ENCODE results near the gene CETP. TPM values are rescaled to one million over a fixed set of nuclear protein-coding genes. Genes with fewer than 3 reads are reported as not detected.

CETP gene
- total RNA-seq, 1 donor from 2014 or later = not detected

DNA sequence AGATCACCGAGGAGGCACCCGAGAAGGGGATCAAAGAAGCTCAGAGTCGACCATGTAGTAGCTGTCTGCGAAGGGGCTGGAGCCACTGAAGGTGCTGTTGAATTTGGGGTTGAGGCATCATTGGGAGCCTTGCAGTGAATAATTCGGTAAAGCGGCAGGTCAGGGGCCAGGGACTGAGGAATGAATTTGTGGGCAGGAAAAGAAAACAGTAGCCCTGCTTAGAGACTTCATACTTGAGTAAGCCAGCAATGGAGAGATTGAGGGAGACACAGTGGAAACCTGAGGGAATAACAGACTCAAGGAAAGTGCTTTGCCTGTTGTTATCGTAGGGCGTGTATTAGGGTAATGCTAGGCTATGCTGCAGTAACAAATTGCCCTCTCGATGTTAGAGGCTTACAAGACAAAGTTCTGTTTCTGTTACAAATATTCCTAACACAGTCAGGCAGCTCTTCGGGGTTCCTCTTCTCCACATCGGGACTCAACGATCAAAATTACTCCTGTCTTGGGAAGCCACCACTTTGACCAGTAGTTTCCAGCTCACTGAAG, 43.2 kb upstream of the CETP start:
- DNase-seq (ENCODE audit: low read depth) = no peak
- no peak overlapping the region for H3K4me3 ChIP-seq (ENCODE audit: low read depth, low read length)
- TF ChIP-seq CTCF (conservative IDR thresholded peaks at IDR 0.05; ENCODE audit: low read depth, low read length) = no peak

DNA sequence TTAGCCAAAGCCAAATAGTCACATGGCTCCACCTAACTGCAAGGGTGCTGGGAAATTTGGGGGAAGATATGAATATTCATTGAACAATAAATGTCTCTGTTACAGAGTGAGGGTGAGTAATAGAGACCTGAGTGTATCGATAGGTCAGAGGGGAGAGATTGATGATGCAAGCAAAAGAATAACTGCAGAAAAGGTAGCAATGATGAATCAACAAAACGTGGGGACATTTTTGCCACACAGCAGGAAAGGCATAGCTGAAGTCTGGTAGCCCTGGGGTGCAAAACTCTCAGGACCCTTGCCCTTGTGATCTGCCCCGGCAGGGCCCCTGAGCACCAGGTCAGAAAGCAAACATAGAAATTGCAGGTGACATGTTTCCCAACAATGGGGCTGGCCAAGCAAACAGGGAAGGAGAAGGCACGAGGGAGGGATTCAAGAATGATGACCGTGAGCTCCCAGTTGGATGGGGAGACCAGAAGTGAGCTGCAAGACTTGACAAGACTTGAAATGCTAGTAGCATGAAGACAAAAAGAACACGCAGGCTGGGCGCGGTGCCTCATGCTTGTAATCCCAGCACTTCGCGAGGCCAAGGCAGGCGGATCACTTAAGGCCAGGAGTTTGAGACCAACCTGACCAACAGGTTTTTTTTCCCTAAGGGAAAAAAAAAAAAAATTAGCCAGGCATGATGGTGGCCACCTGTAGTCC, 42.5 kb upstream of the CETP start:
- no peak for DNase-seq (ENCODE audit: low read depth)
- TF ChIP-seq CTCF (conservative IDR thresholded peaks at IDR 0.05; ENCODE audit: low read depth, low read length) = no peak
- H3K4me3 ChIP-seq (ENCODE audit: low read depth, low read length) = no peak overlapping the region

DNA sequence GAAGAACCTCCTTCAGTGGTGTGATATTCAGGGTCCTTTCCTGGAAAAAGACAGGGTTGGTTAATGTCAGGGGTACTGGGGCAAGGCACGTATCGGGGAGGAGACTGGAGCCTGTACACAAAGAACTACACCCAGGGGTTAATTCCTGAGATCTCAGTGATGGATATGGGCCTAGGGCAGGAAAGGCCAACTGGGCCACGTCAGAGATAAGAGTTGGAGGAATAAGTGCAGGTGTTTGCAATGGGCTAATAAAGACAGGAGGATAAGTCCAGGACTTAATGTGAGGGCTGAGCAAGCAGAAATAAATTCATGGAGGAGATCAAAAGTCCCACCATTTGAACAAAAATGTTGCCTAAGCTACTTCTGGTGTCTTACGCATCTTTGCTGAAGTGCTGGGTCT, 40.2 kb upstream of the CETP start:
- no peak for DNase-seq (ENCODE audit: low read depth)
- TF ChIP-seq CTCF (conservative IDR thresholded peaks at IDR 0.05; ENCODE audit: low read depth, low read length) = no peak

GRCh38 chr16:56923481-56924091, 38.2 kb upstream of the CETP start:
- no peak for TF ChIP-seq CTCF (conservative IDR thresholded peaks at IDR 0.05; ENCODE audit: low read depth, low read length)
- DNase-seq (ENCODE audit: low read depth) = no peak
- H3K4me3 ChIP-seq (ENCODE audit: low read depth, low read length) = no peak overlapping the region

More for the DNA sequence above, 40.2 kb upstream of the CETP start:
- no peak overlapping the region for H3K4me3 ChIP-seq (ENCODE audit: low read depth, low read length)

DNA sequence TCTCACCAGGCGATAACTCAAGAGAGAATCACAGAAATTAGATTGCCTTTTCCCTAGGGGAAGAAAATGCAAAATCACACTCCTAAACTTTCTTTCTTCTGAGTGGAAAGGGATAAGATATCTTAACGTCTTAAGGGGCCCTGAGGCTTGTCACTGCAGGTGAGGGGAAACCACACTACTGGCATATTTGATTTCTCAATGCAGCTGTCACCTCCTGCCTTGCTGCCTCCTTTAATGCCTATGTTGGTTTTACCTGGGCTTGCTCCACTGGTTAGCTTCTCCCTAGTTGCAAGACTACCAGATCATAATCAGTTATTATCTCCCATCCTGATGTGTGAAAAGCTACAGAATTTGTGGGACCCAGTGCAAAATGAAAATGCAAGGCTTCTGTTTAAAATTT, 34.3 kb upstream of the CETP start:
- DNase-seq (ENCODE audit: low read depth) = no peak
- TF ChIP-seq CTCF (conservative IDR thresholded peaks at IDR 0.05; ENCODE audit: low read depth, low read length) = no peak
- no peak overlapping the region for H3K4me3 ChIP-seq (ENCODE audit: low read depth, low read length)

DNA sequence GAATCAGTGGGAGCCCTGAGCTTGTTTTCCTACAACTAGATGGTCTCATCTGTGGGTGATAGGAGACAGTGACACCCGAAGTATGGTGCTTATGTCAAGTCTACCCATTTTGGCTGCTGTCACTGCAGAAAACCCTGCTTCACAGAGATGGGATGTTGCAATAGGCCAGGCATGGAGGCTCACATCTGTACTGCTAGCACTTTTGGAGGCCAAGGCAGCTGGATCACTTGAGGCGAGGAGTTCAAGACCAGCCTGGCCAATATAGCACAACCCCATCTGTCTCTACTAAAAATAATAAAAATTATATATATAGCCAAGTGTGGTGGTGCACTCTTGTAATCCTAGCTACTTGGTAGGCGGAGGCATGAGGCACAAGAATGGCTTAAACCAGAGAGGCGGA, 32.1 kb upstream of the CETP start:
- no peak for DNase-seq (ENCODE audit: low read depth)
- no peak overlapping the region for H3K4me3 ChIP-seq (ENCODE audit: low read depth, low read length)
- TF ChIP-seq CTCF (conservative IDR thresholded peaks at IDR 0.05; ENCODE audit: low read depth, low read length) = no peak
